HepG2 (cell line): ENCODE data around the gene ARHGAP45. TPM values are rescaled to one million over a fixed set of nuclear protein-coding genes. Genes with fewer than 3 reads are reported as not detected.
A peak's percentile ranks its signal among the peaks of the same experiment; 100 is the strongest.

ENCODE experiments used
- ATAC-seq: fragments of 200-7000 bp; cut with Tn5 transposase; 3 replicates; pipeline ENCODE4 v1.9.1; 2020; ENCODE audit warnings: mild to moderate bottlenecking, moderate library complexity
- BruUV-seq: library from RNA; stranded (reverse); fragments of 400-500 nt; replicated peaks from 2 replicates; lab custom pipeline; 2021; lab: Mats Ljungman, UMichigan
- CTCF ChIA-PET: fragments of 300-600 bp; formaldehyde crosslinking; extraction: SDS; loops from one replicate; lab custom pipeline; 2021; ENCODE audit warnings: low total read pairs, inconsistent platforms, low intra/inter-chr PET ratio; lab: Yijun Ruan, JAX
- POLR2A ChIA-PET: fragments of 350-600 bp; sonication (Branson Sonifier 250); formaldehyde crosslinking; loops from one replicate; lab custom pipeline; 2020; ENCODE audit warnings: antibody characterized with exemption, inconsistent platforms; lab: Yijun Ruan, JAX
- DNase-seq: peaks from one replicate; pipeline ENCODE4 v3.0.0-alpha.2; 2015; ENCODE audit warnings: low spot score
- FAIRE-seq: peaks from 3 replicates; lab custom pipeline; 2011; peaks lifted over from hg19 to GRCh38; lab: Jason Lieb, UNC
- H2AFZ ChIP-seq: one replicate; pipeline ENCODE4 v1.6.1; 2011; ENCODE audit warnings: low read length, inconsistent platforms
- H3K27ac ChIP-seq: fragments of 300-600 bp; 3 replicates; pipeline ENCODE4 v1.8.0; 2011; ENCODE audit warnings: mixed run types, mild to moderate bottlenecking, mixed read lengths, low read length, inconsistent platforms; ENCODE audit not compliant: insufficient read depth; ENCODE audit errors: extremely low read length
- H3K27me3 ChIP-seq, 2 experiments: fragments of 200-600 bp in 1 of 2; 2 replicates in 1 of 2; 3 replicates in 1 of 2; pipeline versions ENCODE4 v1.6.0 to v1.8.0; 2011; ENCODE audit warnings: low read length in 2 of 2, mild to moderate bottlenecking in 2 of 2, moderate library complexity in 2 of 2, inconsistent platforms in 1 of 2; ENCODE audit not compliant: insufficient read depth in 2 of 2, control insufficient read depth in 1 of 2
- H3K36me3 ChIP-seq, 2 experiments: fragments of 200-600 bp in 1 of 2; replicated peaks in 1 of 2; 2 replicates in 1 of 2; 3 replicates in 1 of 2; pipeline versions ENCODE4 v1.5.1 to v1.8.0; 2011; ENCODE audit warnings: low read length in 2 of 2, inconsistent platforms in 1 of 2; ENCODE audit not compliant: insufficient read depth in 2 of 2, control insufficient read depth in 1 of 2
- H3K4me1 ChIP-seq: 2 replicates; pipeline ENCODE4 v1.5.1; 2012; ENCODE audit warnings: low read length, inconsistent platforms; ENCODE audit not compliant: insufficient read depth
- H3K4me2 ChIP-seq: 2 replicates; pipeline ENCODE4 v1.6.0; 2011; ENCODE audit warnings: low read depth, low read length, inconsistent platforms
- H3K4me3 ChIP-seq, 3 experiments: fragments of 200-600 bp in 1 of 3; sonication (generic), shearing (Covaris generic) in 1 of 3; replicated peaks in 1 of 3; 2 replicates each; pipeline ENCODE4 v1.5.1; 2011 to 2016; ENCODE audit warnings: low read length in 3 of 3, inconsistent platforms in 2 of 3, low read depth in 2 of 3, mild to moderate bottlenecking in 2 of 3, control low read depth in 1 of 3, mixed read lengths in 1 of 3; ENCODE audit not compliant: insufficient read depth in 1 of 3
- H3K79me2 ChIP-seq: one replicate; pipeline ENCODE4 v1.6.1; 2011; ENCODE audit warnings: low read length, inconsistent platforms; ENCODE audit not compliant: insufficient read depth
- H3K9ac ChIP-seq: 2 replicates; pipeline ENCODE4 v1.6.0; 2011; ENCODE audit warnings: mild to moderate bottlenecking, low read depth, low read length, inconsistent platforms; ENCODE audit not compliant: insufficient read depth
- H3K9me3 ChIP-seq: 2 replicates; pipeline ENCODE4 v1.5.1; 2012; ENCODE audit warnings: mild to moderate bottlenecking, low read length
- H4K20me1 ChIP-seq: 2 replicates; pipeline ENCODE4 v1.6.0; 2011; ENCODE audit warnings: inconsistent platforms, mild to moderate bottlenecking, low read length, moderate library complexity; ENCODE audit not compliant: insufficient read depth
- AGO1 ChIP-seq: fragments of 200-400 bp; formaldehyde crosslinking; IDR thresholded peaks from 2 replicates; pipeline ENCODE4 v1.6.1; 2017; ENCODE audit warnings: mild to moderate bottlenecking, low read depth, low read length, moderate library complexity; ENCODE audit not compliant: poor library complexity, severe bottlenecking
- AGO2 ChIP-seq: fragments of 200-400 bp; formaldehyde crosslinking; optimal IDR thresholded peaks from 2 replicates; pipeline ENCODE3; 2017; ENCODE audit warnings: mild to moderate bottlenecking, low read depth, low read length, moderate library complexity
- ATM ChIP-seq: fragments of 450-650 bp; IDR thresholded peaks from 2 replicates; pipeline ENCODE4 v1.7.1; 2017; ENCODE audit warnings: mild to moderate bottlenecking, borderline replicate concordance
- CCDC6 ChIP-seq: sonication (generic); formaldehyde crosslinking; IDR thresholded peaks from 2 replicates; pipeline ENCODE4 v1.8.1; 2022; ENCODE audit warnings: mild to moderate bottlenecking, missing genetic modification reagents, moderate library complexity
- DR1 ChIP-seq: sonication (generic); formaldehyde crosslinking; IDR thresholded peaks from 2 replicates; pipeline ENCODE4 v1.8.0; 2021; ENCODE audit warnings: mild to moderate bottlenecking, missing genetic modification reagents, inconsistent platforms
- EED ChIP-seq: sonication (generic); formaldehyde crosslinking; IDR thresholded peaks from 2 replicates; pipeline ENCODE4 v1.5.0; 2020; ENCODE audit warnings: mild to moderate bottlenecking, missing genetic modification reagents
- FOXM1 ChIP-seq: sonication (generic); formaldehyde crosslinking; IDR thresholded peaks from 2 replicates; pipeline ENCODE4 v1.5.0; 2020; ENCODE audit warnings: missing genetic modification reagents
- GMEB1 ChIP-seq: sonication (generic); formaldehyde crosslinking; IDR thresholded peaks from 2 replicates; pipeline ENCODE4 v1.5.1; 2020; ENCODE audit warnings: missing genetic modification reagents, mild to moderate bottlenecking, borderline replicate concordance
- HNRNPL ChIP-seq: fragments of 200-400 bp; formaldehyde crosslinking; IDR thresholded peaks from 2 replicates; pipeline ENCODE4 v1.6.1; 2017; ENCODE audit warnings: mild to moderate bottlenecking, low read depth, low read length
- MXD3 ChIP-seq: IDR thresholded peaks from 2 replicates; pipeline ENCODE4 v1.6.1; 2016; ENCODE audit warnings: mild to moderate bottlenecking, missing biosample characterization, missing genetic modification reagents
- MYNN ChIP-seq: sonication (generic); formaldehyde crosslinking; IDR thresholded peaks from 2 replicates; pipeline ENCODE4 v1.4.0; 2020; ENCODE audit warnings: mild to moderate bottlenecking, low read depth, missing genetic modification reagents
- RBM22 ChIP-seq: fragments of 200-400 bp; formaldehyde crosslinking; optimal IDR thresholded peaks from 2 replicates; pipeline ENCODE3; 2017; ENCODE audit warnings: mild to moderate bottlenecking, low read length, moderate library complexity
- REXO4 ChIP-seq: sonication (generic); formaldehyde crosslinking; IDR thresholded peaks from 2 replicates; pipeline ENCODE4 v1.8.0; 2022; ENCODE audit warnings: missing genetic modification reagents, mild to moderate bottlenecking, borderline replicate concordance
- SIN3A ChIP-seq: IDR thresholded peaks from 2 replicates; pipeline ENCODE4 v1.6.1; 2011; ENCODE audit warnings: low read depth, mild to moderate bottlenecking, control low read depth, low read length, borderline replicate concordance
- YEATS2 ChIP-seq: sonication (generic); formaldehyde crosslinking; IDR thresholded peaks from 2 replicates; pipeline ENCODE4 v1.4.0; 2020; ENCODE audit warnings: missing genetic modification reagents, borderline replicate concordance
- ZNF354B ChIP-seq: sonication (generic); formaldehyde crosslinking; IDR thresholded peaks from 2 replicates; pipeline ENCODE4 v1.8.0; 2022; ENCODE audit warnings: mild to moderate bottlenecking, missing genetic modification reagents
- ZNF572 ChIP-seq: sonication (generic); formaldehyde crosslinking; IDR thresholded peaks from 2 replicates; pipeline ENCODE4 v1.5.1; 2020; ENCODE audit warnings: mild to moderate bottlenecking, missing genetic modification reagents
- ZNF749 ChIP-seq: sonication (generic); formaldehyde crosslinking; IDR thresholded peaks from 2 replicates; pipeline ENCODE4 v1.8.0; 2022; ENCODE audit warnings: mild to moderate bottlenecking, missing genetic modification reagents, moderate library complexity, borderline replicate concordance
- ZSCAN5A ChIP-seq: sonication (generic); formaldehyde crosslinking; IDR thresholded peaks from 2 replicates; pipeline ENCODE4 v1.8.0; 2022; ENCODE audit warnings: mild to moderate bottlenecking, missing genetic modification reagents, borderline replicate concordance
- WGBS: methylation state at CpG from one replicate; pipeline ENCODE4 v1.1.6; 2017; ENCODE audit warnings: low lambda C conversion rate; 5-methylcytosine and 5-hydroxymethylcytosine counted together
- in situ Hi-C: cut with HindIII; loops from 2 replicates; pipeline ENCODE4 v1.10.0; 2017; ENCODE audit warnings: low pct_unique_long_range_greater_than_20kb; ENCODE audit not compliant: extremely low pct_ligation_motif_present
- intact Hi-C: fragments of 100-400 bp; cut with micrococcal nuclease; formaldehyde crosslinking; loops from one replicate; pipeline ENCODE4 v1.10.0; 2022; ENCODE audit not compliant: unreplicated experiment
- polyA plus RNA-seq, 8 experiments: library from polyadenylated mRNA; depleted of rRNA in 3 of 8; stranded (reverse) in 7 of 8; unstranded in 1 of 8; fragments of >200 nt; fragmentation: Illumina TruSeq in 4 of 8; extraction: Trizol in 4 of 8; gene quantifications; 2 replicates each; pipeline versions ENCODE4 v1.2.1 to v1.2.3, GENCODE V29; 2011 to 2016; ENCODE audit warnings: low read depth in 4 of 8, missing spikeins in 1 of 8, mixed read lengths in 1 of 8; ENCODE audit not compliant: insufficient read depth in 1 of 8
- total RNA-seq, 5 experiments: library from RNA; depleted of rRNA; stranded (reverse); fragments of >200 nt; fragmentation: Illumina TruSeq; extraction: Trizol; gene quantifications; 2 replicates each; pipeline ENCODE4 v1.2.3, GENCODE V29; 2016; ENCODE audit warnings: low read depth in 1 of 5

The ARHGAP45 gene
- total and polyA plus RNA-seq, 2 of the 13 experiments (the other 11 are each of a cell fraction or from before 2014, with no cell fraction given) = 0.84 to 32.0 TPM

- no peak overlapping the region for H2AFZ ChIP-seq
- no peak overlapping the region for H3K4me3 ChIP-seq
- intact Hi-C loops = no loop called here
- H3K9ac ChIP-seq = no peak overlapping the region
- 95% methylated on average over 27 of the region's 43 CpGs for WGBS
- in situ Hi-C loops = no loop called here
- no peak for ATAC-seq
- H3K36me3 ChIP-seq = peaks cover 8 to 14% of the 10 kb centered on the region in 2 experiments; a peak in 4 of 5 replicates
- peaks cover 9% of the 10 kb centered on the region for H3K4me1 ChIP-seq
- H3K4me2 ChIP-seq = no peak overlapping the region
- no peaks in the 10 kb centered on the region for H3K27me3 ChIP-seq
- H3K79me2 ChIP-seq = no peaks in the 10 kb centered on the region
- no peaks in the 10 kb centered on the region for H4K20me1 ChIP-seq
- no peaks in the 10 kb centered on the region for H3K9me3 ChIP-seq
- ChIA-PET POLR2A (interaction anchor here (1.2 to 2.1 kb wide), 4 partner anchors 9 to 29 kb away, joined by 3 to 8 read pairs (median 6); no protein-coding TSS in a partner anchor), CTCF (no interaction called here)
- no peak for FAIRE-seq
- DNase-seq = no peak
- H3K27ac ChIP-seq = no peak overlapping the region
- no TSS peak for BruUV-seq
- no peak for TF ChIP-seq ZSCAN5A (CRISPR knock-in tag)
- peak; percentile 64 for TF ChIP-seq AGO2
- TF ChIP-seq ZNF749 (CRISPR knock-in tag) = no peak
- 0 out of 2 replicates have a peak, but pooled peaks have one; percentile 28 for TF ChIP-seq ZNF572 (CRISPR knock-in tag)
- TF ChIP-seq EED (CRISPR knock-in tag) = no peak
- no peak for TF ChIP-seq REXO4 (CRISPR knock-in tag)
- TF ChIP-seq MXD3 (CRISPR knock-in tag) = no peak
- 0 out of 2 replicates have a peak, but pooled peaks have one; percentile 29 for TF ChIP-seq HNRNPL
- TF ChIP-seq DR1 (CRISPR knock-in tag) = no peak
- no peak for TF ChIP-seq FOXM1 (CRISPR knock-in tag)
- no peak for TF ChIP-seq ATM
- TF ChIP-seq GMEB1 (CRISPR knock-in tag) = no peak
- TF ChIP-seq YEATS2 (CRISPR knock-in tag) = no peak
- no peak for TF ChIP-seq CCDC6 (CRISPR knock-in tag)
- TF ChIP-seq AGO1 = peak; percentile 39
- no peak for TF ChIP-seq SIN3A
- no peak for TF ChIP-seq MYNN (CRISPR knock-in tag)
- no peak for TF ChIP-seq ZNF354B
- peak; percentile 63 for TF ChIP-seq RBM22
These were observed 17.3 kb downstream of the ARHGAP45 start for GRCh38 chr19:1084024-1084868.
